HuH-7.5 (cell line): ENCODE results near the gene RBMS3.

ENCODE experiments used
- DNase-seq: peaks from one replicate; pipeline ENCODE4 v3.0.0; 2011; ENCODE audit warnings: low spot score

Gene RBMS3

GRCh38 chr3:29277249-29277648 is 3.6 kb upstream of the RBMS3 start:
- no peak for DNase-seq

- DNase-seq = no peak
Observed at GRCh38 chr3:29279286-29279685, 1.6 kb upstream of the RBMS3 start.

GRCh38 chr3:29279806-29280205 is 1.1 kb upstream of the RBMS3 start:
- no peak for DNase-seq

GRCh38 chr3:29281094-29281343 is 148 bp downstream of the RBMS3 start:
- DNase-seq = no peak

- no peak for DNase-seq
Observed at GRCh38 chr3:29281344-29282241, 722 bp downstream of the RBMS3 start.

GRCh38 chr3:29282427-29283230 is 1.8 kb downstream of the RBMS3 start:
- DNase-seq = no peak

GRCh38 chr3:29283231-29284119 is 2.6 kb downstream of the RBMS3 start:
- DNase-seq = no peak

GRCh38 chr3:29284497-29284896 is 3.6 kb downstream of the RBMS3 start:
- no peak for DNase-seq

- DNase-seq = no peak
Observed at GRCh38 chr3:29285471-29286071, 4.7 kb downstream of the RBMS3 start.

GRCh38 chr3:29286478-29287240 is 5.8 kb downstream of the RBMS3 start:
- no peak for DNase-seq

GRCh38 chr3:29290596-29290995 is 9.7 kb downstream of the RBMS3 start:
- DNase-seq = no peak

- DNase-seq = no peak
Observed at GRCh38 chr3:29291260-29291981, 10.6 kb downstream of the RBMS3 start.

- no peak for DNase-seq
Observed at GRCh38 chr3:29291982-29292363, 11.1 kb downstream of the RBMS3 start.

- DNase-seq = no peak
Observed at GRCh38 chr3:29293421-29293820, 12.6 kb downstream of the RBMS3 start.

- no peak for DNase-seq
Observed at GRCh38 chr3:29297998-29298397, 17.1 kb downstream of the RBMS3 start.

- no peak for DNase-seq
Observed at GRCh38 chr3:29301332-29302019, 20.6 kb downstream of the RBMS3 start.

- no peak for DNase-seq
Observed at GRCh38 chr3:29302619-29303018, 21.7 kb downstream of the RBMS3 start.

GRCh38 chr3:29307295-29307694 is 26.4 kb downstream of the RBMS3 start:
- no peak for DNase-seq

- no peak for DNase-seq
Observed at GRCh38 chr3:29310865-29311264, 30.0 kb downstream of the RBMS3 start.

GRCh38 chr3:29311795-29312194 is 30.9 kb downstream of the RBMS3 start:
- no peak for DNase-seq
